Keratinocyte (primary cell): ENCODE data around the gene TENM4. TPM values are rescaled to one million over a fixed set of nuclear protein-coding genes. Genes with fewer than 3 reads are reported as not detected.

ENCODE experiments used
- DNase-seq: peaks from one replicate; pipeline ENCODE4 v3.0.0-alpha.2; 2011; ENCODE audit warnings: low read depth, missing footprints, low spot score
- FAIRE-seq: peaks from 2 replicates; lab custom pipeline; 2011; peaks lifted over from hg19 to GRCh38; lab: Jason Lieb, UNC
- H2AFZ ChIP-seq: 2 replicates; pipeline ENCODE4 v1.6.0; 2012; ENCODE audit warnings: low read length, control low read depth, inconsistent platforms; ENCODE audit not compliant: control insufficient read depth
- H3K27ac ChIP-seq: 2 replicates; pipeline ENCODE4 v1.5.1; 2011; ENCODE audit warnings: low read length; ENCODE audit not compliant: control insufficient read depth, insufficient read depth
- H3K27me3 ChIP-seq: 3 replicates; pipeline ENCODE4 v1.6.0; 2011; ENCODE audit warnings: low read length; ENCODE audit not compliant: control insufficient read depth, insufficient read depth; ENCODE audit errors: extremely low read depth
- H3K36me3 ChIP-seq, 2 experiments: 2 replicates in 1 of 2; 3 replicates in 1 of 2; pipeline ENCODE4 v1.5.1; 2011; ENCODE audit warnings: low read length in 2 of 2, mild to moderate bottlenecking in 1 of 2; ENCODE audit not compliant: control insufficient read depth in 2 of 2, insufficient read depth in 2 of 2; ENCODE audit errors: extremely low read depth in 1 of 2
- H3K4me1 ChIP-seq: 3 replicates; pipeline ENCODE4 v1.5.1; 2011; ENCODE audit warnings: low read length; ENCODE audit not compliant: control insufficient read depth, insufficient read depth; ENCODE audit errors: extremely low read depth
- H3K4me2 ChIP-seq: 3 replicates; pipeline ENCODE4 v1.6.0; 2011; ENCODE audit warnings: low read depth, low read length; ENCODE audit not compliant: control insufficient read depth, insufficient read depth; ENCODE audit errors: extremely low read depth
- H3K4me3 ChIP-seq, 3 experiments: fragments of 200-600 bp in 1 of 3; sonication (generic) in 1 of 3; 2 replicates in 2 of 3; 3 replicates in 1 of 3; pipeline ENCODE4 v1.5.1; 2011 to 2016; ENCODE audit warnings: low read length in 3 of 3, mild to moderate bottlenecking in 3 of 3, control low read depth in 2 of 3, inconsistent platforms in 1 of 3, low read depth in 1 of 3, mixed read lengths in 1 of 3, mixed run types in 1 of 3, moderate library complexity in 1 of 3; ENCODE audit not compliant: control insufficient read depth in 2 of 3, insufficient read depth in 2 of 3; ENCODE audit errors: extremely low read depth in 1 of 3
- H3K79me2 ChIP-seq: 2 replicates; pipeline ENCODE4 v1.6.0; 2012; ENCODE audit warnings: low read length; ENCODE audit not compliant: control insufficient read depth, insufficient read depth
- H3K9ac ChIP-seq: 3 replicates; pipeline ENCODE4 v1.6.0; 2011; ENCODE audit warnings: low read length; ENCODE audit not compliant: control insufficient read depth, insufficient read depth; ENCODE audit errors: extremely low read depth
- H3K9me1 ChIP-seq: 3 replicates; pipeline ENCODE4 v1.6.0; 2011; ENCODE audit warnings: low read length; ENCODE audit not compliant: control insufficient read depth, insufficient read depth; ENCODE audit errors: extremely low read depth
- H3K9me3 ChIP-seq: 2 replicates; pipeline ENCODE4 v1.5.1; 2012; ENCODE audit warnings: low read depth, low read length; ENCODE audit not compliant: control insufficient read depth
- H4K20me1 ChIP-seq: 3 replicates; pipeline ENCODE4 v1.6.0; 2011; ENCODE audit warnings: low read length; ENCODE audit not compliant: control insufficient read depth, insufficient read depth; ENCODE audit errors: extremely low read depth
- CTCF ChIP-seq, 3 experiments: IDR thresholded peaks in 1 of 3; conservative IDR thresholded peaks in 1 of 3; optimal IDR thresholded peaks in 1 of 3; 2 replicates in 2 of 3; 3 replicates in 1 of 3; pipeline versions ENCODE3 to v1.5.1; 2011; ENCODE audit warnings: low read length in 3 of 3, mild to moderate bottlenecking in 3 of 3, moderate library complexity in 2 of 3, control low read depth in 1 of 3, inconsistent platforms in 1 of 3; ENCODE audit not compliant: insufficient read depth in 2 of 3; ENCODE audit errors: extremely low read depth in 1 of 3
- EZH2 ChIP-seq: IDR thresholded peaks from one replicate; pipeline ENCODE4 v1.6.1; 2012; ENCODE audit warnings: inconsistent platforms, mild to moderate bottlenecking, low read length, moderate library complexity
- dilution Hi-C: fragments of 300-500 bp; cut with MboI; formaldehyde crosslinking; loops from one replicate; pipeline ENCODE4 v1.7.0; 2020; ENCODE audit warnings: low sequenced_read_pairs; ENCODE audit not compliant: extremely low pct_ligation_motif_present
- polyA plus RNA-seq, 5 experiments: library from polyadenylated mRNA; depleted of rRNA in 3 of 5; stranded (reverse) in 3 of 5; stranded (forward) in 1 of 5; unstranded in 1 of 5; fragments of >200 nt; gene quantifications; 1 replicate in 1 of 5; 2 replicates in 3 of 5; 3 replicates in 1 of 5; pipeline versions ENCODE4 v1.2.1 to v1.2.3, GENCODE V29; 2011 to 2012; ENCODE audit warnings: missing spikeins in 2 of 5, low read depth in 1 of 5, low replicate concordance in 1 of 5

Gene TENM4
- polyA plus RNA-seq, 1 donor (not counting 4 experiments of a cell fraction or from before 2014, with no cell fraction given), result 3.5 TPM

DNA sequence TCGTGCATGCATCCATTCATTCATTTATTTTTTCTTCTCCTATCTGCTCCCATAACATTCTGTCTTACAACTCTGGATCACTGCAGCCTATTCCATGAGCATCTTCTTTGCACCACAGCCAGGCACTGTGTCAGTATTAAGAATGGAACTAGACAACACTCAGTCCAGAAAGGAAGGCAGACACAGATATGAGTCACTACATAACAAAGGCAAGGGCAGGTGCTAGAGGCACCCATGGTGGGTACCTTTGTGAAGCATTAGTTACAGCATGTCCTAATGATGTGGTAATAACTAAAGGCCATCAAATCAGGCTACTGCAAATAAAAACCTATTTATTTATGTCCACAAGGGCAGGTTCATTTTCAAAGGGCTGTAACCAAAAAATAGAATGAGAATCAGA, 28.1 kb downstream of the TENM4 start:
- no peaks in the 10 kb centered on the region for H3K9me3 ChIP-seq
- dilution Hi-C loops, result no loop called here
- H3K9ac ChIP-seq, result no peak overlapping the region
- no peaks in the 10 kb centered on the region for H3K9me1 ChIP-seq
- peaks cover 62% of the 10 kb centered on the region for H3K79me2 ChIP-seq
- H3K4me1 ChIP-seq, result peaks cover 52% of the 10 kb centered on the region
- no peaks in the 10 kb centered on the region for H4K20me1 ChIP-seq
- no peak overlapping the region for H3K4me3 ChIP-seq
- no peaks in the 10 kb centered on the region for H3K27me3 ChIP-seq
- H2AFZ ChIP-seq, result no peak overlapping the region
- DNase-seq (no peak), FAIRE-seq (peak; percentile 91)
- H3K4me2 ChIP-seq, result peak overlapping the region; percentile 72
- TF ChIP-seq EZH2, result no peak
- no peak for TF ChIP-seq CTCF (optimal IDR thresholded peaks at IDR 0.05 in 1 of 3, IDR thresholded peaks at IDR 0.05 in 1 of 3, conservative IDR thresholded peaks at IDR 0.05 in 1 of 3; ENCODE audit: extremely low read depth in 1 of 3, insufficient read depth in 2 of 3, low read length in 3 of 3)
- peak overlapping the region; percentile 62 for H3K27ac ChIP-seq
- H3K36me3 ChIP-seq, result peaks cover 0 to 2% of the 10 kb centered on the region in 2 experiments

DNA sequence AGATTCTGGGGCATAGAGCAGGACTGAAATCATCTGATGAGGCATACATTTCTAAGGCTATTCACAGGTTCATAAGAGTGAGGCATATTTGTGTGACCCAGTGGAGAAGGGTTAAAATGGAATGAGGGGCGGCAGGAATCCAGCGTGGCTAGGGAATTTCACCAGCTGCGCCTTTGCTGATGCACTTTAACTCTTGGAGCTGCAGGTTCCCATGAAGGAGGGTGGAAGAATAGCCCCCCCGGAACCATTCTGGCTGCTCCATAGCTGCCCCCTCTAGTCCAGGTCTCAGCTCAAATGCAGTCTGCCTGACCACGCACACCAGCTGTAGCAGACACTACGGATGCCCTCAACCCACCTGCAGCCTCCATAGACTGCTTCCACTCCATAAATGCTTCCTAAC, 31.5 kb downstream of the TENM4 start:
- peaks cover 0 to 2% of the 10 kb centered on the region in 2 experiments for H3K36me3 ChIP-seq
- H3K27me3 ChIP-seq, result no peaks in the 10 kb centered on the region
- TF ChIP-seq EZH2 (no peak), CTCF (optimal IDR thresholded peaks at IDR 0.05 in 1 of 3, IDR thresholded peaks at IDR 0.05 in 1 of 3, conservative IDR thresholded peaks at IDR 0.05 in 1 of 3; ENCODE audit: extremely low read depth in 1 of 3, insufficient read depth in 2 of 3, low read length in 3 of 3) (no peak)
- no peaks in the 10 kb centered on the region for H4K20me1 ChIP-seq
- dilution Hi-C loops, result no loop called here
- peaks cover 61% of the 10 kb centered on the region for H3K79me2 ChIP-seq
- FAIRE-seq, result no peak
- no peak overlapping the region for H3K27ac ChIP-seq
- H2AFZ ChIP-seq, result no peak overlapping the region
- no peaks in the 10 kb centered on the region for H3K9me1 ChIP-seq
- H3K4me1 ChIP-seq, result peaks cover 24% of the 10 kb centered on the region
- no peak overlapping the region for H3K9ac ChIP-seq
- DNase-seq, result no peak
- no peak overlapping the region for H3K4me3 ChIP-seq
- no peak overlapping the region for H3K4me2 ChIP-seq
- H3K9me3 ChIP-seq, result no peaks in the 10 kb centered on the region
